Activated CD4-positive, alpha-beta memory T cell treated with anti-CD3 and anti-CD28 coated beads for 36 hours (primary cell): ENCODE measurements around the gene FIBP. TPM values are rescaled to one million over a fixed set of nuclear protein-coding genes. Genes with fewer than 3 reads are reported as not detected.

Experiments used
- CTCF ChIA-PET: fragments of 350-600 bp; sonication (Branson Sonifier 250); formaldehyde crosslinking; loops from one replicate; lab custom pipeline; 2021; ENCODE audit warnings: antibody characterized with exemption, inconsistent platforms; lab: Charles Lee
- POLR2A ChIA-PET: fragments of 350-600 bp; sonication (Branson Sonifier 250); formaldehyde crosslinking; loops from one replicate; lab custom pipeline; 2021; ENCODE audit warnings: antibody characterized with exemption; lab: Charles Lee
- DNase-seq: peaks from one replicate; pipeline ENCODE4 v3.0.0-alpha.2; 2020
- H3K27ac Mint-ChIP-seq: one replicate; pipeline ENCODE4 v1.8.0; 2021; ENCODE audit warnings: mixed read lengths
- H3K27me3 Mint-ChIP-seq: one replicate; pipeline ENCODE4 v1.8.0; 2021; ENCODE audit warnings: mixed read lengths
- H3K36me3 Mint-ChIP-seq: one replicate; pipeline ENCODE4 v1.8.0; 2021; ENCODE audit warnings: mixed read lengths
- H3K4me1 Mint-ChIP-seq: one replicate; pipeline ENCODE4 v1.8.0; 2021; ENCODE audit warnings: low read depth, mixed read lengths
- H3K4me3 Mint-ChIP-seq: one replicate; pipeline ENCODE4 v1.8.0; 2021; ENCODE audit warnings: mild to moderate bottlenecking, mixed read lengths
- H3K9me3 Mint-ChIP-seq: one replicate; pipeline ENCODE4 v1.8.0; 2021; ENCODE audit warnings: mixed read lengths
- intact Hi-C: fragments of 100-400 bp; cut with micrococcal nuclease; formaldehyde crosslinking; loops from one replicate; pipeline ENCODE4 v1.15.1; 2023
- total RNA-seq, 2 experiments: library from RNA; stranded (reverse); gene quantifications; one replicate each; pipeline ENCODE4 v1.2.3, GENCODE V29; 2021

FIBP gene
- total RNA-seq, 2 experiments from 2014 or later: 94.2 to 101 TPM

DNA sequence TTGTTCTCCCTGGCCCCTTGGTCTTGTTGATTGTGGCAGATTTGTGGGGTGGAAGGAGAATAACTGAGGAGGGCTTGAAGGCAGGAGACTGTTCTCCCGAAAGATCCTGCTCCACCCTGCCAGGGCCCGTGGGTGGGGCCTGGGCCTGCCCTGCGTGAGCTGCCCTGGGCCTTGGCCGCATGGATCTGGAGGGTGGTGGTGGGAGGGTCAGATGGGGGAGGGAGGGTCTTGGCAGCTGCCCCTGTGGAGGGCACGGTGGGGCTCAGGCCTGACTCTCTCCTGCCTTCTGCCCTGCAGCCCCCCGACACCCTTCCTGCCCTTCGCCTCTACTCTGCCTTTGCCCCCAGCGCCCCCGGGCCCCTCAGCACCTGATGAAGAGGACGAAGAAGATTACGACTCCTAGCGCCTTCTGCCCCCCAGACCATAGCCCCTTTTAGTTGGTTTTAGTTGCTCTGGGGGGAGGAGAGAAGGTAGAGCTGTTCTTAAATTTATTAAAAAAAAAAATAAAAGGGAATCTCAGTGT is 32.8 kb upstream of the FIBP start:
- Mint-ChIP-seq H3K27ac (no peak overlapping the region), H3K4me1 (peaks cover 27% of the 10 kb centered on the region), H3K4me3 (peak overlapping the region; percentile 90), H3K9me3 (no peaks in the 10 kb centered on the region), H3K27me3 (no peaks in the 10 kb centered on the region), H3K36me3 (peaks cover 16% of the 10 kb centered on the region)
- ChIA-PET CTCF (interaction anchor here (1.4 kb wide), 1 partner anchor 37 kb away, joined by 5 read pairs; no protein-coding TSS in a partner anchor), POLR2A (interaction anchor here (1.5 kb wide), 1 partner anchor 32 kb away, joined by 4 read pairs; no protein-coding TSS in a partner anchor)
- DNase-seq: no peak
- intact Hi-C loops: no loop called here

GRCh38 chr11:65920372-65920802 is 32.1 kb upstream of the FIBP start:
- CTCF ChIA-PET: interaction anchor here (1.4 kb wide), 1 partner anchor 36 kb away, joined by 5 read pairs; no protein-coding TSS in a partner anchor
- DNase-seq: no peak
- Mint-ChIP-seq H3K27ac (peak overlapping the region; percentile 84), H3K9me3 (no peaks in the 10 kb centered on the region), H3K27me3 (no peaks in the 10 kb centered on the region), H3K4me1 (peaks cover 27% of the 10 kb centered on the region), H3K36me3 (peaks cover 16% of the 10 kb centered on the region), H3K4me3 (peak overlapping the region; percentile 90)
- intact Hi-C loops: no loop called here
- POLR2A ChIA-PET: interaction anchor here (1.4 kb wide), 1 partner anchor 20 kb away, joined by 6 read pairs; the partner anchor contains the start of gene FOSL1

DNA sequence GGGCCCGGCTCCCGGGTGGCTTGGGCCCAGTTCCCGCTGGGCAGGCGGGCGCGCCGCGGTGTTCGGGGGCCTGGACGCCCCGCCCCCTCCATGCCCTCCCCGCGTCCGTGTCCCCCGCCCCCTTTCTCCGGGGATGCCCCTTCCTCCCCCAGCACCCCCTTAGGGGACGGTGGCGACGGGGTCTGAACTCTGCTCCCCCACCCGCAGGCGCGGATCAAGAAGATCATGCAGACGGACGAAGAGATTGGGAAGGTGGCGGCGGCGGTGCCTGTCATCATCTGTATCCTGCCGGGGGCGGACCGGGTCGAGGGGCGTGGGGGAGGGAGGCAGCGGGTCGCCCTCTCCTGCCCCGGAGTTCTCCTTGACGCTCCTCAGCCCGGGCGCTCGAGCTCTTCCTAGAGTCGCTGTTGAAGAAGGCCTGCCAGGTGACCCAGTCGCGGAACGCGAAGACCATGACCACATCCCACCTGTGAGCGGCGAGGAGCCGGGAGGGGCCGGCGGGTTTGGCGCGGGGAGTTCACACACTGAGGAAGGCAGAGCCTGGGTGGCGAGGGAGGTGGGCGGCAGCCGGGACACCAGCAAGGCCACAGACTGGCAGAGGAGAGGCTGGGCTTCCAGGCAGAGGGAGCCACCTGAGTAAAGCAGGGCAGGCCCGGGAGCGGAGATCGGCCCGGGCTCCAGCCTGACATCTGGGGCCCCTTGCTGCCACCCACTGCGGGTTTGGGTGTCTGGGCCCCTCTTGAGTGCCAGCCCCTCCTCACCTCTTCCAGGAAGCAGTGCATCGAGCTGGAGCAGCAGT is 31.5 kb upstream of the FIBP start:
- peaks cover 33% of the 10 kb centered on the region for H3K4me1 Mint-ChIP-seq
- peaks cover 16% of the 10 kb centered on the region for H3K36me3 Mint-ChIP-seq
- peak; percentile 73 for DNase-seq
- ChIA-PET CTCF (interaction anchor here (1.4 kb wide), 1 partner anchor 35 kb away, joined by 5 read pairs; no protein-coding TSS in a partner anchor), POLR2A (interaction anchor here (1.0 to 1.4 kb wide), 2 partner anchors 18 to 20 kb away, joined by 3 to 6 read pairs; partner anchors contain the start of gene FOSL1)
- intact Hi-C loops: loop anchor here (1.0 to 5.0 kb wide), 7 partner anchors 9 to 207 kb away; partner anchors contain the start of genes CCDC85B, CFL1, FOSL1 and KAT5
- no peaks in the 10 kb centered on the region for H3K9me3 Mint-ChIP-seq
- peak overlapping the region; percentile 90 for H3K4me3 Mint-ChIP-seq
- no peaks in the 10 kb centered on the region for H3K27me3 Mint-ChIP-seq
- peak overlapping the region; percentile 84 for H3K27ac Mint-ChIP-seq

GRCh38 chr11:65919141-65919572 is 30.9 kb upstream of the FIBP start, which contains the start of gene DRAP1:
Gene DRAP1 (plus strand): TSS chr11:65919426. CDS start chr11:65919502, 76 bp downstream.
- ChIA-PET CTCF (interaction anchor here (1.4 to 1.7 kb wide), 3 partner anchors 28 to 69 kb away, joined by 3 to 6 read pairs (median 4); partner anchors contain the start of gene CCDC85B), POLR2A (interaction anchor here (1.0 to 2.1 kb wide), 6 partner anchors 18 to 207 kb away, joined by 3 to 19 read pairs (median 4); partner anchors contain the start of genes CCDC85B, FOSL1 and KAT5)
- Mint-ChIP-seq H3K27ac (peak within 1 kb of the TSS; percentile 84), H3K27me3 (no peaks in the 10 kb centered on the region), H3K36me3 (peaks cover 16% of the 10 kb centered on the region), H3K4me3 (peak within 1 kb of the TSS; percentile 90), H3K4me1 (peaks cover 33% of the 10 kb centered on the region), H3K9me3 (no peaks in the 10 kb centered on the region)
- DNase-seq: peak; percentile 99
- intact Hi-C loops: loop anchor here (1.0 to 5.0 kb wide), 7 partner anchors 9 to 207 kb away; partner anchors contain the start of genes CCDC85B, CFL1, FOSL1 and KAT5

GRCh38 chr11:65918211-65919140 is 30.2 kb upstream of the FIBP start, which contains the start of gene C11orf68:
Gene C11orf68 (minus strand): TSS chr11:65919062. CDS start chr11:65919031, 31 bp downstream.
- no peak for DNase-seq
- peaks cover 33% of the 10 kb centered on the region for H3K4me1 Mint-ChIP-seq
- CTCF ChIA-PET: interaction anchor here (0.7 to 1.7 kb wide), 6 partner anchors 18 to 69 kb away, joined by 3 to 6 read pairs (median 4); partner anchors contain the start of genes CCDC85B, FOSL1 and MUS81
- POLR2A ChIA-PET: interaction anchor here (0.6 to 2.1 kb wide), 7 partner anchors 17 to 256 kb away, joined by 3 to 19 read pairs (median 3); partner anchors contain the start of genes CCDC85B, FOSL1, KAT5 and RELA
- no peaks in the 10 kb centered on the region for H3K9me3 Mint-ChIP-seq
- peaks cover 16% of the 10 kb centered on the region for H3K36me3 Mint-ChIP-seq
- peak within 1 kb of the TSS; percentile 84 for H3K27ac Mint-ChIP-seq
- peak within 1 kb of the TSS; percentile 90 for H3K4me3 Mint-ChIP-seq
- intact Hi-C loops: loop anchor here (1.0 to 5.0 kb wide), 7 partner anchors 10 to 206 kb away; partner anchors contain the start of genes CCDC85B, CFL1, FOSL1 and KAT5
- no peaks in the 10 kb centered on the region for H3K27me3 Mint-ChIP-seq

GRCh38 chr11:65917434-65918210 is 29.4 kb upstream of the FIBP start:
- Mint-ChIP-seq H3K27ac (peak overlapping the region; percentile 84), H3K27me3 (no peaks in the 10 kb centered on the region), H3K4me3 (peak overlapping the region; percentile 83), H3K9me3 (no peaks in the 10 kb centered on the region), H3K36me3 (peaks cover 13% of the 10 kb centered on the region), H3K4me1 (peaks cover 30% of the 10 kb centered on the region)
- DNase-seq: no peak
- ChIA-PET CTCF (interaction anchor here (0.7 to 1.7 kb wide), 6 partner anchors 17 to 70 kb away, joined by 3 to 6 read pairs (median 4); partner anchors contain the start of genes CCDC85B, FOSL1 and MUS81), POLR2A (interaction anchor here (0.6 to 2.1 kb wide), 8 partner anchors 16 to 255 kb away, joined by 3 to 19 read pairs (median 3); partner anchors contain the start of genes CCDC85B, FOSL1, KAT5 and MUS81)
- intact Hi-C loops: loop anchor here (5.0 kb wide), 1 partner anchor 205 kb away; the partner anchor contains the start of gene KAT5

DNA sequence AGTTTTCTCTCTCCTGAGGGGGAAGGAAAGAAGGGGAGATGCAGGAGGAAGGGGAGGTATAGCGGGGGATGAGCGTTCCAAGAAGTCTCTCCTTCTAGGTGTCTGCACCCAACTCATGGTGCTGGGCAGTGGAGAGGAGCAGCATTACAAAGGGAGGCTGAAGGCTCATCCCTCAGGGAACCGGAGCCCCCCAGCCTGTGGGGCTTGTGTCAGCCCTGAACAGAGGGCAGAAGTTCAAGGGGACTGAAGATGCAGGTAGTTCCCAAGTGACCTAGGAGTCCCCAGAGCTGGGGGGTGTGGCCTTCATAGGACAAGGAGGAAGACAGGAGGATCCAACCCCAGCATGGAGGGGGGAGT is 28.8 kb upstream of the FIBP start:
- no peaks in the 10 kb centered on the region for H3K27me3 Mint-ChIP-seq
- peak overlapping the region; percentile 55 for H3K4me3 Mint-ChIP-seq
- H3K9me3 Mint-ChIP-seq: no peaks in the 10 kb centered on the region
- H3K4me1 Mint-ChIP-seq: peaks cover 27% of the 10 kb centered on the region
- ChIA-PET CTCF (no interaction called here), POLR2A (interaction anchor here (0.7 to 2.1 kb wide), 4 partner anchors 16 to 57 kb away, joined by 3 to 19 read pairs (median 10); partner anchors contain the start of genes CCDC85B, FOSL1 and MUS81)
- intact Hi-C loops: loop anchor here (5.0 kb wide), 1 partner anchor 205 kb away; the partner anchor contains the start of gene KAT5
- DNase-seq: no peak
- H3K36me3 Mint-ChIP-seq: peaks cover 8% of the 10 kb centered on the region
- peak overlapping the region; percentile 28 for H3K27ac Mint-ChIP-seq

GRCh38 chr11:65916391-65916790 is 28.1 kb upstream of the FIBP start:
- Mint-ChIP-seq H3K9me3 (no peaks in the 10 kb centered on the region), H3K4me3 (peak overlapping the region; percentile 55), H3K4me1 (peaks cover 26% of the 10 kb centered on the region), H3K27ac (peak overlapping the region; percentile 45), H3K36me3 (peaks cover 7% of the 10 kb centered on the region), H3K27me3 (no peaks in the 10 kb centered on the region)
- intact Hi-C loops: loop anchor here (5.0 kb wide), 1 partner anchor 204 kb away; the partner anchor contains the start of gene KAT5
- no peak for DNase-seq
- CTCF ChIA-PET: interaction anchor here (0.6 to 1.5 kb wide), 3 partner anchors 31 to 56 kb away, joined by 3 read pairs; partner anchors contain the start of gene MUS81
- POLR2A ChIA-PET: no interaction called here

DNA sequence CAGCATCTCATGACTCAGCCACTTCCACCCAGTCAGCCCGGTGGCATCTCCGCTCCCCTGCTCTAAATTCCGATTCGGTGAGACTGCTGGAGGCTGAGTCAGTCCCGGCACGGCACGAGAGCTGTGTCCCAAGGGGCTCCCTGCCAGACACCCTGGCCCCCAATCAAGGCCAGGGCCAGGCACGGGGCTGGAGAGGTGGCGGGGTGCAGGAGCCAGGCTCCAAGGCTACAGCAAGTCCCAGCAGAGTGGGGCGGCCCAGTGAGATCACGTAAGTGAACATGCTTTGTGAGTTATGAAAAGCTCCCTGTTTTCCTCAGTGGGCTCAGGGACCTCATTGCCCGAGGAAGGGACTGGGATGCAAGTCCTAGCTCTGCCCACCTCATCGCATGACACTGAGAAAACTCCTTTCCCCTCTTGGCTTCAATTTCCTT is 27.6 kb upstream of the FIBP start:
- Mint-ChIP-seq H3K36me3 (peaks cover 7% of the 10 kb centered on the region), H3K4me3 (no peak overlapping the region), H3K27ac (no peak overlapping the region), H3K27me3 (no peaks in the 10 kb centered on the region), H3K9me3 (no peaks in the 10 kb centered on the region), H3K4me1 (peaks cover 25% of the 10 kb centered on the region)
- ChIA-PET POLR2A (interaction anchor here (0.7 kb wide), 1 partner anchor 14 kb away, joined by 3 read pairs; no protein-coding TSS in a partner anchor), CTCF (interaction anchor here (0.6 to 1.5 kb wide), 3 partner anchors 30 to 56 kb away, joined by 3 read pairs; partner anchors contain the start of gene MUS81)
- intact Hi-C loops: loop anchor here (5.0 kb wide), 1 partner anchor 204 kb away; the partner anchor contains the start of gene KAT5
- no peak for DNase-seq
